Measurements from ENCODE around the gene KIFAP3.
"Not testable (repeated sequence)": the region's sequence is repeated elsewhere in the genome, so short reads cannot be mapped to it uniquely, and the experiment has no call there.

KIFAP3 gene

GRCh38 chr1:169885207-169885606 is 189.3 kb downstream of the KIFAP3 start:
- DNase-seq, result no peak

GRCh38 chr1:169884634-169885033 is 189.9 kb downstream of the KIFAP3 start:
- no peak for DNase-seq

- no peak for DNase-seq
These were observed 192.4 kb downstream of the KIFAP3 start for GRCh38 chr1:169882039-169882511.

- no peak for DNase-seq
These were observed 195.3 kb downstream of the KIFAP3 start for GRCh38 chr1:169879034-169879840.

- DNase-seq, result no peak
These were observed 196.0 kb downstream of the KIFAP3 start for GRCh38 chr1:169878498-169878897.

GRCh38 chr1:169877800-169878491 is 196.5 kb downstream of the KIFAP3 start:
- DNase-seq, result no peak

GRCh38 chr1:169874229-169874628 is 200.3 kb downstream of the KIFAP3 start:
- DNase-seq, result no peak

- no peak for DNase-seq
These were observed 200.8 kb downstream of the KIFAP3 start for GRCh38 chr1:169873582-169874199.

- DNase-seq, result no peak
These were observed 201.6 kb downstream of the KIFAP3 start for GRCh38 chr1:169872906-169873305.

- not testable (repeated sequence) for DNase-seq
These were observed 202.5 kb downstream of the KIFAP3 start for GRCh38 chr1:169871988-169872387.

Measured in NCI-H1105 treated with DMSO at 0.1 percent for 48 hours (cell line).